Neural cell (in vitro differentiated cells): ENCODE results near the gene AXIN1. TPM values are rescaled to one million over a fixed set of nuclear protein-coding genes. Genes with fewer than 3 reads are reported as not detected.

Experiments used
- H2AFZ ChIP-seq: fragments of 200-600, 300-800 bp; sonication (generic), shearing (Covaris generic); 2 replicates; pipeline ENCODE4 v1.6.0; 2014; ENCODE audit warnings: low read depth, mild to moderate bottlenecking, antibody characterized with exemption, low read length, moderate library complexity
- H3F3A ChIP-seq: fragments of 200-600 bp; shearing (Covaris generic); 2 replicates; pipeline ENCODE4 v1.6.1; 2016; ENCODE audit warnings: mild to moderate bottlenecking, moderate library complexity, mixed read lengths, antibody characterized with exemption, low read length; ENCODE audit not compliant: insufficient read depth, poor library complexity, severe bottlenecking
- H3K27ac ChIP-seq: fragments of 200-600, 300-800 bp; sonication (generic), shearing (Covaris generic); 2 replicates; pipeline ENCODE4 v1.5.1; 2014; ENCODE audit warnings: mild to moderate bottlenecking, low read length, moderate library complexity
- H3K27me3 ChIP-seq: fragments of 300-800, 200-600 bp; sonication (generic), shearing (Covaris generic); 2 replicates; pipeline ENCODE4 v1.6.0; 2014; ENCODE audit warnings: mild to moderate bottlenecking, low read depth, low read length, moderate library complexity; ENCODE audit not compliant: insufficient read depth
- H3K36me3 ChIP-seq: fragments of 300-800, 200-600 bp; sonication (generic), shearing (Covaris generic); 2 replicates; pipeline ENCODE4 v1.5.1; 2014; ENCODE audit warnings: mild to moderate bottlenecking, antibody characterized with exemption, low read length, moderate library complexity; ENCODE audit not compliant: insufficient read depth
- H3K4me2 ChIP-seq: fragments of 300-800, 200-600 bp; sonication (generic), shearing (Covaris generic); 2 replicates; pipeline ENCODE4 v1.6.0; 2014; ENCODE audit warnings: mild to moderate bottlenecking, low read length
- H3K4me3 ChIP-seq: fragments of 300-800, 200-600 bp; sonication (generic), shearing (Covaris generic); 2 replicates; pipeline ENCODE4 v1.5.1; 2014; ENCODE audit warnings: mild to moderate bottlenecking, low read length, moderate library complexity
- H3K79me2 ChIP-seq: fragments of 200-600 bp; shearing (Covaris generic); replicated peaks from 2 replicates; pipeline ENCODE4 v1.6.0; 2014; ENCODE audit warnings: mild to moderate bottlenecking, low read length, moderate library complexity; ENCODE audit not compliant: insufficient read depth
- H3K9ac ChIP-seq: fragments of 300-800, 200-600 bp; sonication (generic), shearing (Covaris generic); 2 replicates; pipeline ENCODE4 v1.6.1; 2016; ENCODE audit warnings: mild to moderate bottlenecking, low read length, mixed read lengths
- H3K9me2 ChIP-seq: fragments of 200-600 bp; shearing (Covaris generic); 2 replicates; pipeline ENCODE4 v1.6.1; 2016; ENCODE audit warnings: mild to moderate bottlenecking, low read length, mixed read lengths; ENCODE audit not compliant: insufficient read depth
- H3K9me3 ChIP-seq: fragments of 200-600, 300-800 bp; sonication (generic), shearing (Covaris generic); 2 replicates; pipeline ENCODE4 v1.6.1; 2016; ENCODE audit warnings: mild to moderate bottlenecking, mixed run types, low read length, moderate library complexity, mixed read lengths
- H4K20me1 ChIP-seq: fragments of 200-600 bp; shearing (Covaris generic); 2 replicates; pipeline ENCODE4 v1.6.1; 2016; ENCODE audit warnings: mild to moderate bottlenecking, mixed run types; ENCODE audit not compliant: insufficient read depth
- EP300 ChIP-seq: fragments of 450-650 bp; conservative IDR thresholded peaks from 2 replicates; pipeline ENCODE4 v1.6.1; 2014; ENCODE audit warnings: antibody characterized with exemption, mild to moderate bottlenecking, moderate library complexity; ENCODE audit not compliant: poor library complexity, severe bottlenecking
- EZH2 ChIP-seq: fragments of 200-600, 300-800 bp; shearing (Covaris generic), sonication (generic); IDR thresholded peaks from 2 replicates; pipeline ENCODE4 v1.6.1; 2014; ENCODE audit warnings: antibody characterized with exemption, low read length, borderline replicate concordance, mild to moderate bottlenecking; ENCODE audit not compliant: insufficient read depth, poor library complexity, severe bottlenecking
- MXI1 ChIP-seq: fragments of 450-650 bp; conservative IDR thresholded peaks from 2 replicates; pipeline ENCODE4 v1.6.1; 2014; ENCODE audit warnings: antibody characterized with exemption, mild to moderate bottlenecking; ENCODE audit not compliant: poor library complexity, severe bottlenecking
- POLR2AphosphoS5 ChIP-seq: IDR thresholded peaks from 2 replicates; pipeline ENCODE4 v1.6.1; 2012
- RAD21 ChIP-seq: fragments of 450-650 bp; conservative IDR thresholded peaks from 2 replicates; pipeline ENCODE4 v1.6.1; 2014; ENCODE audit warnings: antibody characterized with exemption, mild to moderate bottlenecking, moderate library complexity
- SMC3 ChIP-seq: fragments of 450-650 bp; conservative IDR thresholded peaks from 2 replicates; pipeline ENCODE4 v1.6.1; 2014; ENCODE audit warnings: antibody characterized with exemption, mild to moderate bottlenecking, moderate library complexity; ENCODE audit not compliant: poor library complexity
- TAF1 ChIP-seq: IDR thresholded peaks from 2 replicates; pipeline ENCODE4 v1.6.1; 2012; ENCODE audit warnings: low read depth
- polyA plus RNA-seq: library from polyadenylated mRNA; depleted of rRNA; stranded (reverse); fragments of >200 nt; gene quantifications from 2 replicates; pipeline ENCODE4 v1.2.3, GENCODE V29; 2014
- TF ChIP-seq, protein P1 (sequence below): IDR thresholded peaks from 2 replicates; pipeline ENCODE4 v1.6.1; 2012; ENCODE audit warnings: borderline replicate concordance
- TF ChIP-seq, protein P2 (sequence below): fragments of 450-650 bp; IDR thresholded peaks from 2 replicates; pipeline ENCODE4 v1.5.1; 2014; ENCODE audit warnings: antibody characterized with exemption, mild to moderate bottlenecking, moderate library complexity; ENCODE audit not compliant: poor library complexity, severe bottlenecking

The AXIN1 gene
- polyA plus RNA-seq, 1 donor from 2014 or later: 30.5 TPM

DNA sequence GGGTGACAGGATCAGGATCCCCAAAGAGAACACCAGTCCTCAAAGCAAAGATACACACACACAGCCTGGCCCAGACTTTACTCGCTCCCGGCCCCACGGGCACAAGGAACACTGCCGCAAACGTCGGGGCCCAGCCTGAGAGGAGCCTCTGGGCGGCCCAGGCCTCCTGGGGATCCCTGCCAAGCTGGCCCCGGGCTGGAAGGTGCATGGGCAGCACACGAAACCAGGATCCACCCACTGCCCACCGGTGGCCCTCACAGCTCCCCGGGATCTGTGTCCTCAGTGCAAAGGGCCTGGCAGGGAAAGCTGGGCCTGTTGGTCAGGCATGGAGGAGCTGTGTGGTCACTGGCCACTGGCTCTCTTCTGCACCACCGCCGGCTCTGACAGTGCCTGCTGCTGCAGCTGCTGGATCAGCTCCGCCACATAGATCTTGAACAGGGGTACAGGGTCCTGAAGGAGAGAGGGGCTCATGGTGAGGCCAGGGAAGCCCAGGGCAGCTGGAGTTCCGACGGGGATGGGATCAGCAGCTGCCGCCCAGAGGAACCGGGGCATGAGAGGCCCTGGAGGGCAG, 14.9 kb upstream of the AXIN1 start:
- Histone ChIP-seq H3K9ac (no peak overlapping the region), H3K9me3 (no peaks in the 10 kb centered on the region), H3K27me3 (no peaks in the 10 kb centered on the region), H3F3A (no peaks in the 10 kb centered on the region), H2AFZ (no peak overlapping the region), H3K4me3 (no peak overlapping the region), H3K36me3 (no peaks in the 10 kb centered on the region), H4K20me1 (no peaks in the 10 kb centered on the region), H3K79me2 (no peaks in the 10 kb centered on the region), H3K27ac (no peak overlapping the region), H3K4me2 (no peak overlapping the region), H3K9me2 (no peaks in the 10 kb centered on the region)
- TF ChIP-seq SMC3: no peak
- TF ChIP-seq, protein P1, sequence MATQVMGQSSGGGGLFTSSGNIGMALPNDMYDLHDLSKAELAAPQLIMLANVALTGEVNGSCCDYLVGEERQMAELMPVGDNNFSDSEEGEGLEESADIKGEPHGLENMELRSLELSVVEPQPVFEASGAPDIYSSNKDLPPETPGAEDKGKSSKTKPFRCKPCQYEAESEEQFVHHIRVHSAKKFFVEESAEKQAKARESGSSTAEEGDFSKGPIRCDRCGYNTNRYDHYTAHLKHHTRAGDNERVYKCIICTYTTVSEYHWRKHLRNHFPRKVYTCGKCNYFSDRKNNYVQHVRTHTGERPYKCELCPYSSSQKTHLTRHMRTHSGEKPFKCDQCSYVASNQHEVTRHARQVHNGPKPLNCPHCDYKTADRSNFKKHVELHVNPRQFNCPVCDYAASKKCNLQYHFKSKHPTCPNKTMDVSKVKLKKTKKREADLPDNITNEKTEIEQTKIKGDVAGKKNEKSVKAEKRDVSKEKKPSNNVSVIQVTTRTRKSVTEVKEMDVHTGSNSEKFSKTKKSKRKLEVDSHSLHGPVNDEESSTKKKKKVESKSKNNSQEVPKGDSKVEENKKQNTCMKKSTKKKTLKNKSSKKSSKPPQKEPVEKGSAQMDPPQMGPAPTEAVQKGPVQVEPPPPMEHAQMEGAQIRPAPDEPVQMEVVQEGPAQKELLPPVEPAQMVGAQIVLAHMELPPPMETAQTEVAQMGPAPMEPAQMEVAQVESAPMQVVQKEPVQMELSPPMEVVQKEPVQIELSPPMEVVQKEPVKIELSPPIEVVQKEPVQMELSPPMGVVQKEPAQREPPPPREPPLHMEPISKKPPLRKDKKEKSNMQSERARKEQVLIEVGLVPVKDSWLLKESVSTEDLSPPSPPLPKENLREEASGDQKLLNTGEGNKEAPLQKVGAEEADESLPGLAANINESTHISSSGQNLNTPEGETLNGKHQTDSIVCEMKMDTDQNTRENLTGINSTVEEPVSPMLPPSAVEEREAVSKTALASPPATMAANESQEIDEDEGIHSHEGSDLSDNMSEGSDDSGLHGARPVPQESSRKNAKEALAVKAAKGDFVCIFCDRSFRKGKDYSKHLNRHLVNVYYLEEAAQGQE: no peak
- TF ChIP-seq POLR2AphosphoS5: no peak
- TF ChIP-seq EZH2: no peak
- TF ChIP-seq TAF1: no peak
- TF ChIP-seq EP300: no peak
- TF ChIP-seq, protein P2, sequence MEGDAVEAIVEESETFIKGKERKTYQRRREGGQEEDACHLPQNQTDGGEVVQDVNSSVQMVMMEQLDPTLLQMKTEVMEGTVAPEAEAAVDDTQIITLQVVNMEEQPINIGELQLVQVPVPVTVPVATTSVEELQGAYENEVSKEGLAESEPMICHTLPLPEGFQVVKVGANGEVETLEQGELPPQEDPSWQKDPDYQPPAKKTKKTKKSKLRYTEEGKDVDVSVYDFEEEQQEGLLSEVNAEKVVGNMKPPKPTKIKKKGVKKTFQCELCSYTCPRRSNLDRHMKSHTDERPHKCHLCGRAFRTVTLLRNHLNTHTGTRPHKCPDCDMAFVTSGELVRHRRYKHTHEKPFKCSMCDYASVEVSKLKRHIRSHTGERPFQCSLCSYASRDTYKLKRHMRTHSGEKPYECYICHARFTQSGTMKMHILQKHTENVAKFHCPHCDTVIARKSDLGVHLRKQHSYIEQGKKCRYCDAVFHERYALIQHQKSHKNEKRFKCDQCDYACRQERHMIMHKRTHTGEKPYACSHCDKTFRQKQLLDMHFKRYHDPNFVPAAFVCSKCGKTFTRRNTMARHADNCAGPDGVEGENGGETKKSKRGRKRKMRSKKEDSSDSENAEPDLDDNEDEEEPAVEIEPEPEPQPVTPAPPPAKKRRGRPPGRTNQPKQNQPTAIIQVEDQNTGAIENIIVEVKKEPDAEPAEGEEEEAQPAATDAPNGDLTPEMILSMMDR: no peak

DNA sequence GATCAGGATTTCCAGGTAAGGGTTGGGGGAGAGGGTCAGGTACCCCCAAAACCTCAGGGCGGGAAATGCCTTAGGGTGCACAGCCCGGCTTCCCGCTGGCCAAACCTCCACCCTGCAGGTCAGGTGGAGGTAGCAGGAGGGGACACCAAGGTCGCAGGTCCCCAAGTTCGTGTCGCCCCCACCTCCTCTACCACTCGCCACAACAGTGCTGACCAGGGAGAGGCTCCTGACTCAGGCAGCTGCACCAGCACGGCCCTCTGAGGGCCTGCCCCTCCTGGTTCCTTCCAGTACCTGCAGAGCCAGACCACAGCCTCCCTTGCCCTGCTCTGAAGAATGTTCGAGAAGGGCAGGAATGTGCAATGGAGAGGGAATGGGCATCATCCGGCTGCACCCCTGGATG, 14.0 kb upstream of the AXIN1 start:
- Histone ChIP-seq H3K9me2 (no peaks in the 10 kb centered on the region), H3K9me3 (no peaks in the 10 kb centered on the region), H3K27me3 (no peaks in the 10 kb centered on the region), H2AFZ (no peak overlapping the region), H3K4me2 (no peak overlapping the region), H3K36me3 (no peaks in the 10 kb centered on the region), H3K79me2 (no peaks in the 10 kb centered on the region), H3K4me3 (no peak overlapping the region), H3K9ac (no peak overlapping the region), H3F3A (no peaks in the 10 kb centered on the region), H4K20me1 (no peaks in the 10 kb centered on the region), H3K27ac (no peak overlapping the region)
- TF ChIP-seq EZH2: no peak
- TF ChIP-seq TAF1: no peak
- no peak for TF ChIP-seq SMC3
- TF ChIP-seq, protein P1: no peak
- TF ChIP-seq, protein P2: no peak
- no peak for TF ChIP-seq POLR2AphosphoS5
- TF ChIP-seq MXI1: no peak
- TF ChIP-seq EP300: no peak
- no peak for TF ChIP-seq RAD21
